SH-SY5Y (cell line): ENCODE measurements around the gene RPL36.

Source experiments
- GATA2 ChIP-seq: IDR thresholded peaks from 2 replicates; pipeline ENCODE4 v1.6.1; 2011; ENCODE audit warnings: mild to moderate bottlenecking, low read depth, low read length
- GATA3 ChIP-seq: IDR thresholded peaks from 2 replicates; pipeline ENCODE4 v1.6.1; 2011; ENCODE audit warnings: low read depth, mild to moderate bottlenecking, low read length, moderate library complexity

RPL36 gene

GRCh38 chr19:5691822-5692722 is 2.0 kb downstream of the RPL36 start:
- TF ChIP-seq GATA2: no peak

DNA sequence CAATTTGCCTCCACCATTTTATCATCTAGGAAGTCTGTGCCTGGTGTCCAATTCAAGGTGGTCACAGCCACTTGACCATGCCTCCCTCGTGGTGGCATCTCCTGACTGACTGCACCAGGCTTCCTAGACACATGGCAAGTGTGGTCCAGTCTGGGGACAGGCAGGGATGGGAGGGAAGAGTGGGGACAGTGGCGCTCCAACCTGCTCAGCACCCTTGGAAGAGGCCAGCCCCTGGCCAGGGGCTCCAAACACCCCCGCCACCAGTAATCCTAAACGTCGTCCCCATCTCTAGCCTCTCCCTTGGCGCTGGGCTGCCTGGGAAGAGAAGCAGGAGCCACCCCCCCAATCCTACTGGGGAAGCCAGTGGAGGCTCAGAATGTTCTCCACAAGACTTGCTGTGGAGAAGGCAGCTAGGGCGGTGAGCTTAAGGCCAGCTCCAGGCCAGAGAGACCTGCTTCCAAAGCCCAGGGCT is 2.7 kb downstream of the RPL36 start:
- TF ChIP-seq GATA2 (no peak), GATA3 (no peak)

DNA sequence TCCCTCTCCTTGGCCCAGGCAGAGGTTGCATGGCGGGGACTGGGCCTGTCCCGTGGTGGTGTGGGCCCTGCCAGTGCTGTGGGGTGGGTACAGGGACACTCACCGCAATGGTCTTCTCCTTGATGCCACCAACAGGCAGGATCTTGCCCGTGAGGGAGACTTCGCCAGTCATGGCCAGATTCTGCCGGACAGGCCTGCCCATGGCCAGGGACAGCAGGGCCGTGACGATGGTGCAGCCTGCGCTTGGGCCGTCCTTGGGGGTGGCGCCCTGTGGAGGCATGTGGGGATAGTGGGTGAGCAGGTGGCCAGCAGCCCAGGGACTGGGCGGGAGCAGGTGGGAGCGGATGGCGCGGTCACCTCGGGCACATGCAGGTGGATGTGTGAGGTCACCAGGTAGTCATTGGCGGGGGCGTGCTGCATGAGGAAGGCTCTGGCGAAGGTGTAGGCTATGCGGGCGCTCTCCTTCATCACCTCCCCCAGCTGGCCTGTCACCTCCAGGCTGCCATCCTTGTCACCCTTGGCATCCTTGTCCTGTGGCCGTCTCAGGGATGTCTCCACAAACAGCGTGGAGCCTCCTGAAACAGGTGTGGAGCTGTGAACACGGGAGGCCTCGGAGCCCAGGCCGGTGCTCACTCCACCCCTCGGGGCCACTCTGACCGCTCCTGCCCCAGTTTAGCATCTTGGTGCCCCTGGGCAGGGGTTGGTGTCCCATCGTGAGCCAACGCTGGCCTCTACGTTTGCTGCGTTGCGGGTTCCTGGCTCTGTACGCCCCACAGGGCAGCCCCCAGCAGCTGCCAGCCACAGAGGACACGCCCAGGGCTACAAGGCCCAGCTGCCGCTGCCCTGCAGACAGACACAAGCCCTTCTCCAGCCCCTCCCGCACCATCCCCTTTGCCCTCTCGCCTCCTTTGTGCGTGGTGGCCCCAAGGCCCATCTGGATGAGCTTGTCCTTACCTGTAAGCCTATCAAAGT is 3.4 kb downstream of the RPL36 start:
- TF ChIP-seq GATA3: no peak
- no peak for TF ChIP-seq GATA2

DNA sequence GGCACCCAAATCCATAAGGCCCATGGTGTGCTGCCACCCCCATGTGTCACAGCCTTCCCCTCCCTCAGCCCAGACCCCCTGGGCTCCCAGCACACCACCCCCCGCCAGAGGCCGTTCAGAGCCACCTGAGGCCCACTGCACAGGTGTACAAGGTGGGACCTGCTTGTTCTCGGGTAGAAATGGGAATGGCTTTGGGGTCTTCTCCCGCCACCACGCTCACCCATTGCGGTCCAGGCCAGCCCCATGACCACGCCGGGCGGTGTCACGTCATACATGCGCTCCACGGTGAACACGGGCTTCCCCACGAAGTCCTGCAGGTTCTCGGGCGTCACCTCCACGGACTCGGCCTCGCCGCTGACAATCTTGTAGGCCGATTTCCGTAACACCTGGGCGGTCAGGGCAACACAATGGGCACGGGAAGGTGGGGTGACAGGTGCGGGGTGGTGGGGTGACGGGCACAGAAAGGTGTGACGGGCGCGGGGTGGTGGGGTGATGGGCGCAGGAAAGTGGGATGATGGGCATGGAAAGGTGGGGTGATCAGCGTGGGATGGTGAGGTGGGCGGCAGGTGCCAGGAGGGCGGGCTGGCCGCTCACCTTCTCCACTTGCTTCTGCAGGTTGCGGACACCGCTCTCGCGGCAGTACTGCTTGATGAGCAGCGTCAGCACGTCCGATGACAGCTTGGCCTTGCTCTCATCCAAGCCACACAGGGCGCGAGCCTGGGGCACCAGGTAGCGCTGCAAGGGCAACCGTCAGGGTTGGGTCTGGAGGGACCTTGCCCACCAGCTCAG is 4.3 kb downstream of the RPL36 start:
- TF ChIP-seq GATA2 (no peak), GATA3 (no peak)

GRCh38 chr19:5694956-5695648 is 5.0 kb downstream of the RPL36 start:
- TF ChIP-seq GATA2: no peak
- TF ChIP-seq GATA3: no peak

DNA sequence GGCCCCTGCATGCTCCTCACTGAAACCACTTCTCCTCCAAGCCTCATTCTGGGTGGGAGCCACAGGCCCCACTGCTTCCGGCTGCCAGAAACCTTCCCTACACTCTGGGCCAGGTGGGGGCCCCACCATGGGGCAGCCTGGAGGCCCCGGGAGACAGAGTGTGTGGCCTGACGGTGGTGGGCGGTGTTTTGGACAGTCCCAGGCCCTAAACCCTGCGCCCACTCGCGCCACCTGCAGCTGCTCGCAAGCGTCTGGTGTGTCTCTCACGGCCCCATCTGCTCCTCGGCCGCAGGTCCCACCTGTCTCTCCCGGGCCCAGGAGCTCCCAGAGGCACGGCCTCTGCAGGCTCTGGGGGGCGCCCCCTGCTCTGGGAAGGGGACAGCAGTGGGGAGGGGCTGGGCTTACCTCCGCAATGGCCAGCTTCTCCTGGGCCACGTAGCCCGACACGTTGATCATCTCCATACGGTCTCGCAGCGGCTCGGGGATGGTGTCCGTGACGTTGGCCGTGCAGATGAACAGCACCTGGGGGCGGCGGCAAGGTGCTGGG is 5.6 kb downstream of the RPL36 start:
- no peak for TF ChIP-seq GATA2
- TF ChIP-seq GATA3: no peak

- TF ChIP-seq GATA2: no peak
- no peak for TF ChIP-seq GATA3
These were observed 6.3 kb downstream of the RPL36 start for GRCh38 chr19:5696196-5697021.

DNA sequence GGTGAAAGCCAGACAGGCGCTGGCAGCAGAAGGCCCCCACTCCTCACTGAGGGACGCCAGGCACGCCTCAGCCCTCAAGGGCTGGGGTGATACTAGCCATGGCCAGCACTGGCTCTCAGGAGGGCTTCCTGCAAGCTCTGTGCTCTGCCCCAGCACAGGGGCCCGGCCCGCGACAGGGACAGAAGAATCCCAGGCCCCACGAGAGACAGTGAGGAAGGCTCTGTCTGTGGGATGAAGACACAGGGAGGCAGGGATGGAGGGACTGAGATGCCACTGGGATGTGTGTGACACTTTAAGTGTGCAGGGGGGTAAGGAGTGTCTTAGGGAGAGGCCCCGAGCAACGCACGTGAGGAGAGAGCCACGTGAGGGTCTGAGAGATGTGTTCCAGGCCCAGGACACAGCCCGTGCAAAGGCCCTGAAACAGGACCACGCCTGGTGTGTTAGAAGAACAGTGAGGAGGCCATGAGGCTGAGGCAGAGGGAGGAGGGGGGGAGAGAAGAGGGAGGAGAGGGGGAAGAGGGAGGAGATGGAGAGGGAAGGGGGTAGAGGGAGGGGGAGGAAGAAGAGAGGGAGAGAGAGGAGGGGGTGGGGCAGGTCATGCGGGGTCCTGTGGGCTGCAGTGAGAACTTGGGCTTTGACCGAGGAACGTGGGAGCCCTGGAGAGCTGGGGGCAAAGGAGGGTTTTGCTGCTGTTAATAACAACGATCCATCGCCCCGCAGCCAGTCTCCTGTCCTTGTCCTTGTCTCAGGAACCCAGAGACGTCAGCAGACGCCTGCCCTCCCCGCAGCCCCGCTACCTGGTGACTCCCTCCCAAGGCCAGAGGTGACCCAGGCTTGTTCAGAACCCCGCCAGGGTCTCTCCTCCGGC is 7.2 kb downstream of the RPL36 start:
- no peak for TF ChIP-seq GATA2
- no peak for TF ChIP-seq GATA3

GRCh38 chr19:5697890-5698634 is 8.0 kb downstream of the RPL36 start:
- TF ChIP-seq GATA3 (no peak), GATA2 (no peak)

- TF ChIP-seq GATA3 (no peak), GATA2 (no peak)
These were observed 8.7 kb downstream of the RPL36 start for GRCh38 chr19:5698635-5699422.
